ENCODE results near the gene CCDC85A. TPM values are rescaled to one million over a fixed set of nuclear protein-coding genes. Genes with fewer than 3 reads are reported as not detected.

The CCDC85A gene
- total RNA-seq, 1 donor from 2014 or later: 0.15 TPM

DNA sequence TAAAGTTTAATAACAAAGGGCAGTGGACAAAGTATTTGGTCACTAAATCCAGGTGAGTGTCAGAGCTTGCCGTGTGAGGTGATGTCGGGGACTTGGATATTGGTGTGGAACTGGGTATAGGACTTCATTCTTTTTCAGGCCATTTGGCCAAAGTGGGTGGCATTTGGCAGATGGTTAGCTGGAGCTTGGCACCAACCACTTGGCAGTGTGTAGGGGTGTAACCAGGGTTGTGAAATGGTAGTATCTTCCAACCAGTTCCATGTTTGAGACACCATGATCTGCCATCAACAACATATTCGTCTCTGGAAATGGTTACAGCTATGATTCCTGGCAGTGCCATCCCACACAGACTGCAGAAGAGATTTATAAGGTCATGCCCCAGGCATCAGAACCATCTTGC is 113.9 kb downstream of the CCDC85A start:
- no peak for DNase-seq (ENCODE audit: low read depth)

DNA sequence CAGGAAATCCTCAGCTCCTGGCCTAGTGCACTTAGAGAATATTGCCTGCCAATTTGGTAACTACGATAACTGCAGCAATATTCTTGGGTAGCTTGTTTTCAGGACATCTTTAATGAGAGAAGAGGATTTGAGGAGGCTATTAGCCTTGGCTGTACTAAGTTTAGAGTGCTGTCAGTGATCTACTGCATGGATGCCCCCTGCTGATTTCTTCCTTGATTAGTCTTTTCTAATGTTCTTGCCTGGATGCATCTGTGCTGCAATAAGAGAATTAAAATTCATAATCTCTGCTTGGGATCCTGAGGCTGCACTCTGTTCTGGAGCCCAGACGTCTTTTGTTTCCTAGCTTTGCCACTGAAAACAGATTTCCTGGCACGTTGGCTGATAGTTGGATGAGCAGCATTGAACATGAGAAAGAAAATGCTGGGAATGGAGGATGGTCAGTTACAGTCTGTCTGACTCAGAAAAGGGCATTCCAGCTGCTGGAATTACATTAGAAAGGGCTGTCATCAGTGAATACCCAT is 115.4 kb downstream of the CCDC85A start:
- DNase-seq (ENCODE audit: low read depth): no peak

DNA sequence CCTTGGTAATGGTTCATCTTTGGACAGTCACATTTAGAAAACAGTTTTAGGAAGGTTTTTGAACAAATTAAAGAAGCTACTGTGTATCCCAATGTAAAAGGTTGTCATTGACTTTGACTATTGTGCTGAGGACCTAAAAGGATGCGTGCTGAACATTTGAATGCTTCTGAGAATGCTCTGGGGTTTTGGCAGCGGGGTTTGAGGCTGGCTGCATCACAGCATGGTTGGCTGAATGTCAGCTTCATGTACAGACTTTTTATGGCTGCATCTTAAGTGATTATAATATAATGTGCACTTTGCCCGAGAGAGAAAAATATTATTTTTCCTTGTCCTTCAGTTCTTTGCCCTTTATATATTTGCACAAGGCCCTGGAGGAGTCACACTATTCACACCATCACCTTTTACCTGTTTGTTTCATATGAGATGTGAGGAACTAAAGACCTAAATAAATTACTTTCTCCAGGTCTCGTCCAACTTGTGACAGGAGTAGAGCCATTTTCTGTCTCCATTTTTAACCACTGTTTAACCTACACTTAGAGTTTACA is 125.9 kb downstream of the CCDC85A start:
- DNase-seq (ENCODE audit: low read depth): no peak

DNA sequence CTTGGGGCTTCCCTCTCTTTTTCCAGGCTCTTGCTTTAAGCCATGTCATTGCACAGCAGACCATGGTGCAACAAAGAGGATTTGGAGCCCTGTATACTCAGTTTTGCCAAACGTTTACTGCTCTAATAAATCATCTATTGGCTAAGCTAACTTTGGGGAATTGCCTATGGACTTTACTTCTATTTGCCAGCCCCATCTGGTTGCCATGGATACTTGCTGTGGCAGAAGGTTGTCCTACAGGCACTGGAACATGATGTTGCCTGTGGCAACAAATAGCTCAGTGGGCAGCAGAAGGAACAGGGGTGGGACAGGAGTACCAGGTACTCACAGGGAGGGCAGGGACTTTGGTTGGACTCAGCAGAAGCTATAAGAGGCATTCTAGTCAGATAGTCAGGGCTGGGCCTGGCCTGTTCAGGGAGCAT is 129.7 kb downstream of the CCDC85A start:
- DNase-seq (ENCODE audit: low read depth): peak; percentile 4

DNA sequence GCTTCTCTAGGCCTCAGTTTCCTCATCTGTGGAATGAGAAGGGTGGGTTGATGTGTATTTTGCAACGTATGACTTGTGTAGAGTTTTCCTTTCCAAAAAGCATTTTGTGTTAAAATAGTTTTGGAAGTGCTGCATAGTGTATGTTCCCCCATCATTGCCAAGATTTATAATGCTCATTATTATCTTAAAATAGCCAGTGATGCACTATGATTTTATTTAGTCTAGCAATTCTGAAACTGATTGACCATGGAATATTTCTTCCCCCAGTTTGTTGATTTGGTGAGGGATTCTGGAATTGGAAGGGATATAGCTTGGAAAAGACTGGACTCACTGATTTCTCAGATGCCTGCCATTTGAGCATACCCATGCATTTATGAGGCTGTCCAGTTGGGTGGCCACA is 130.6 kb downstream of the CCDC85A start:
- DNase-seq (ENCODE audit: low read depth): no peak

DNA sequence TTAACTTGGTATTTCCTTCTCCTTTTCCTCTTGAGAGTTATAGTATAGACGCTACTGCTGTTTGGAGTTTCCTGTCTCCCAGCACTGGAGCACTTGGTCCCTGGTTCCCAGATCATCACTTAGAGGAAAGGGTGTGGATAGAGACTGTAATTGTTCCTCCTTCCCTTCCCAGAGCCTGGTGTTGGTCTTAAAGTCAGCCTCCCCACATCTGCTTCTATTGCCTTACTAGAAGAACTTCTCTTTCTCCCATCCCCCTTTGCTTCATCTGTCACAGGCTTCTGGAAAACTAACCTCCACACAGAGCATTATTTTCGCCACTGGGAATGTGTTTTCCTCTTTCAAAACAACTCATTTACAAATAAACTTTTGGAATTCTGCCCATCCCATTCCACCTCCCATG is 131.0 kb downstream of the CCDC85A start:
- no peak for DNase-seq (ENCODE audit: low read depth)

DNA sequence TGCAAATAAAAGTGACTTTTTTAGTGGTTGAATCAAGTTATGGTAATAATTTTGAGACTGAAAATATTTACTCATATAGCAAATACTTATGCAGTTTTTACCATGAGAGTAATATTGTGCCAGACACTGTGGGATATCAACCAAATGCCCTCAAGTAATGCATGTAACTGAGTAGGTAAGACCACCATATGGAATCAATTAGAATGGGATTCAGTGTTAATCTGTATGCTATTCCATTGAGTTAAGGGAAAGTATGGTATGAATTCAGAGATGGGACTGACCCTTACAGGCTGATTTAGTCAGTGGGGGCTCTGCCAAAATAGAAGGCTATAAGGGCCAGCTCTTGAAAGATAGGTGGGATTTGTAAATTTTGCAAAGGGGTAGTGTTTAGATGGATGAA is 131.6 kb downstream of the CCDC85A start:
- DNase-seq (ENCODE audit: low read depth): no peak

DNA sequence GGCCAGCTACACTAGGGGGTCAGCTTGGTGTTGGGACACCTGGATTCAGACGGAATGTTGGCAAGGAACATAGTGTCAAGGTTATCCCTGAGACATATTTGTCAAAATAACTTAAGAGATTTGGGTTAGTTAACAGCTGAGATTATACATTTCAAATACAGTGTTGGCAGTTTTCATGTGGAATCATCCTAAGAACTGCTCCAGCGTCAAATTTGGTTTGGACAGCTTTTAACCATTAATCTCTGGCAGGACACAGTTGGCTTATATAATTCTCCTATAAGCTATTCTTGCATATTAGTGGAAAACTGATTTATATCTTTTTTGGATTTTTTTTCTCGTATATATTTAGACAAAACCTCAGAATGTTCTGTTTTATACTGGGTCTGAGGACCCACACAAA is 132.2 kb downstream of the CCDC85A start:
- no peak for DNase-seq (ENCODE audit: low read depth)

DNA sequence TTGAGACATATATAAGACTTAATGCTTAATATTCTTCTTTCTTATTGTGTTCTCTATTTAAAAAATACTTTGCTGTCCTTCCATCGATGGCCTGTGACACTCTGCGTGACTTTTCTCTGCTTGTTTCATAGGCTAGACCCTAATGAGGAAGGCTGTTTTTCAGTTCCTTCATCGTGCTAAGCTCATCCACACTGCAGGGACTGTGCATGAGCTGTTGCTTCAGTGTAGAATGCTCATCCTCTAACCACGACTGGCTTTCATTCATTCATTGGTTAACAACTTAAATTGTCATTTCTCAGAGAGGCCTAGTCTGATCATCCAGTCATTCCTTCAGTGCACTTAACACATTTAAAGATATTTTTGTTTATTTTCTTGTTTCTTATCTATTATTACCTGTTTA is 134.4 kb downstream of the CCDC85A start:
- no peak for DNase-seq (ENCODE audit: low read depth)

DNA sequence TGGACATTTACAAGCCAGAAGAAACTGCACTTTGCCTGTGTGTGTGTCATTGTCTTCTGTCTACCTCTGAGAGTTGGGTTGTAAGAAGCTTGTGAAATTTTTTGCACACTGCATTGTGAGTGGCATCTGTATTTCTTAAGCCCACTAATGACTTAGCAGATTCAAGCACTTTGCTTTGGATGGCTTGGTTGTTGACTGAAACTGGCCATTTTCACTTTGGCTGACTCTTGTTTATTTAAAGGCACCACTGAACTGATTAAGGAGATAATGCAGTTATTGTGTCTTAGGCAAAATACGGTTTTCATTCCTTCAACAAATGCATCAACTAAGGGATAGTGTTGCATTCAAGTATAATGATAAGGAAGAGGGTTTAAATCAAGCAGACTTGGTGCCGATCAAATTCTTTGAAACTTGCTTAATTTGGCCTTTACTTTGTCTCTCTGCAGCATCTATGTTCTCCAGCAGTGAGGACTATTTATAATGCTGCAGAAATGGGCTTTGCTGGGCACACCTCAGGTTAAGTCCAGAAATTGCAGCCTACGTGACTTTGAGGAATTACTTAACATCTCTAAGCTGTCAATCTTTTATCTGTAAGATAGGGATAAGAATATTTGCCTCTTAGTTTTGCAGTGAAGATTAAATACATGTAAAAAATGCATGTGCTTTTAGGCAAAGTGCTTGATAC is 142.0 kb downstream of the CCDC85A start:
- no peak for DNase-seq (ENCODE audit: low read depth)

DNA sequence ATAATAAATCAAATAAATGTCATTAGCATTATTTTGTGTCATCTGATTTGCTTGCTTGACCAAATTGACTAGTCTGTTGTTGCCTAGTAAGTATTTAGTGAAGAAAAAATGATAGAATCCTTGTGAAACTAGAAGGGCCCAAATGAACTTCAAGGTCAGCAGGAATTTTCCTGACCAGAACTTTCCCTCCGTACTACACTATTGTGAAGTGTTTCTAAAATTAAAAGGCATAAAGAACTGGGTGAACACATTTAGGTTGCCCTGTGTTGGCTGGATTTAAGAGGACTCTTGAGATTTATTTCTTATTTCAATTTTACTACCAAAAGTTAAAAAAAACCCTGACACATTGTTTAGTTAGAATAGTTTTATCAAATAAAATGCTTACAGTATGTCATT is 142.6 kb downstream of the CCDC85A start:
- no peak for DNase-seq (ENCODE audit: low read depth)

DNA sequence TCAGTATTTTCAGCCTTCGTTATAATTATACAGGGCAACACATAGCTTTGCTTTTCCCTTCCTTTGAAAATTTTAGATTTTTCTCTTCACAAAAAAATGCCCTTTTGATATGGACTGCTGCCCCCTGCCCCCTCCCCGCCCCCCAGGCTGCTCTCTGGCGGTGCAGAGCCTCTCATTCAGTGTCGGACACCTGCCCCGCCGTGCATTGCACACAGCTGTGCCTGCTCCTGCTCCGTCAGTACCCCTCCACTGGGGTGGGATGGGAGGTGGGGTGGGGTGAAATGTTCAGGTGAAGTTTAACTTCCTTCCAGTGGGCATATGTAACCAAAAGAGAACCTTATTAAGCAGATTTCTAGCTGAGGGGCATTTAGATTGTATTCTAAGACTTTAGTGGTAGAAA is 148.0 kb downstream of the CCDC85A start:
- DNase-seq (ENCODE audit: low read depth): no peak

DNA sequence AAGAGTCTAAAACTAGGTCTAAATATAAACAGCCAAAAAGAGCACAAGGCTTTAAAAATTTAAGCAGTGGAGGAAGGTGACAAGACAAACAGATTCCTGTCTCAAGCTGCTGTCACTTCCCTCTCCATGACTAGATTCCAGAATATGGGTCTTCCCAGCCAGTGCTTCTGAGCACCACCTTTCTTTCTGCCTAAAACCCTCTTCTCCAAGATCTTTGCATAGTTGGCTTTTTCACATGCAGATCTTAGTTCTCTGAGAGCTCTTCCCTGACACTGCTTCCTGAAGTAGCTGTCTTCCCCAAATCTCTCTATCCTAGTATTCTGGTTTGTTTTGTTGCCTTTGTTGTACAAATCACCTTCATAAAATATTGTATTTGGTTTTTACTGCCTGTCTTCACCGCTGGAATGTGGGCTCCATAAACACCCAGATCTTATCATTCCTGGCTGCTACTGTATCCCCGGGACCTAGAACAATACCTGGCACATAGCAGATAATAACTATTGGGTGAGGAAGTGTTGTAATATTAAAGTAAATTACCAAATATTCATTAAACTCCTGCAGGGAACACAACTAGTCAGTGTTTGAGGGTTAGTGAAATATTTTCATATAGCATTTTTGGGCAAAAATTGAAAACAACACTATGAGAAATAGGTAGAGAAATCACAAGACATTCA is 150.2 kb downstream of the CCDC85A start:
- DNase-seq (ENCODE audit: low read depth): no peak

DNA sequence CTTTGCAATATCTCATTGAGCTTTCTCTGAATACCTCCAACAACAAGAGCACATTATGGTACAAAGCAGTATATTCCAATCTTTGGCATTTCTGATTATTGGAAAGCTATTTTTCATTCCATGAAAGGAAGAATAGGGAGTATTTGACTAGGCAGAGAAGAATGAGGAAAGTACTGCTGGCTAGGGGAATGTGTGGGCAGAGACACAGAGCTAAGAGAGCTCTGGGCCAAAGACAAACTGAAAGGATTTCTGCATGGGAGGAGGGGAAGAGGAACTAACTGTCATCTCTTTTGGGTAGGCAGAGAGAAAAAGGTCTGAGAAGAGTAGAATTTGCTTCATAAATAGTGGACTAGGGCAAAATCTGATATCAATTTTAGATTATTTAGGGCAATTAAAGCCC is 150.8 kb downstream of the CCDC85A start:
- peak; percentile 12 for DNase-seq (ENCODE audit: low read depth)

DNA sequence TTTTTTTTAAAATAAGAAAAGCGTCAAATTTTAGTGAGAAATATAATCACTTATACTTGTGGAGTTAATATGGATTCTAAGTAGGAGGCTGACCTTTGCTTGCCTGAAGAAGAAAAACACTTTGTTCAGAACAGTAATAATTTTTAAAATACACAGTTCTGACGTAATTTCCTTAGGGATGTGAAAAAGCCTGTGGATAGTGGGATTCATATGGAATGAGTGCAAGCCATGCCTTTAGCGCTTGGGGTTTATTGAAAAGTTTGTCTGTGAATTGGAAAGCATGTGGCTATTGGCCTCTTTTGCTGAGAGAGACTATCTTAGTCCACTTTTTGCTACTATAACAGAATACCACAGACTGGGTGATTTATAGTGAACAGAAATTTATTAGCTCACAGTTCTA is 151.3 kb downstream of the CCDC85A start:
- DNase-seq (ENCODE audit: low read depth): no peak

DNA sequence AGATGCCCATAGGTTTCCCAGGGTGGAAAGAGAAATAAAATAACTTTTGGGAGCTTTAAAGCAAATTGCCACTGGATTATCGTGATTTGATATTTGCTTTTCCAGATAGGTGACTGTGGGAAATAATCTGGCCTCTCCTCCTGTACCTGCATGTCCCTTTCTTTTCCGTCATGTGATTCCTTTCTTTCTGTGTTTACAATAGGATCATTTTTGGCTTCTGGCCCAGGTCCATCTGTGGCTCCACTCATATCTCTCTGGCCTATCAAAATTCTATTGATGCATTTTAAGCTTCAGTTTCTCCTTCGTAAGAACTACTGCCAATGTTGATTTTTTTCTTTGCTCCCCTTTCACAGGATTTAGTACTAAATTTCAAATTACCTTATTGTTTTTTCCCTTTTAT is 153.6 kb downstream of the CCDC85A start:
- no peak for DNase-seq (ENCODE audit: low read depth)

DNA sequence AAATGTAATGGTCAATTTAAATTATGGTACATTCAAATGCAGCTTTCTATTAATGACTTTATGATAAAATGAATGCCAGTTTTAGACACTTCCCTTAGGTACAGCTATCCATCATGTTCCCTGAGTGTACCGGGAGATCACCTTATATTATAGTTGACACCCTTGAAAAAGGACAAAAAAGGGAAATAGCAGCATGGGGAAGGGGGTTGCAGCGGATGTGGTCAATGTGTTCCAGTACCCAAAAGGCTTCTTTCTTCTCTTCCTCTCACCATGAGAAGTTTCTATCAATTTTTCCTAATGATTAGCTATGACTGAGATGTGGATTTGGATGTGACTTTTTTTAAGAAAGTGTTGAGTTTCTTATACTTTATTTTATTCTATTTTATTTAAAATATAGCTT is 154.4 kb downstream of the CCDC85A start:
- DNase-seq (ENCODE audit: low read depth): no peak

DNA sequence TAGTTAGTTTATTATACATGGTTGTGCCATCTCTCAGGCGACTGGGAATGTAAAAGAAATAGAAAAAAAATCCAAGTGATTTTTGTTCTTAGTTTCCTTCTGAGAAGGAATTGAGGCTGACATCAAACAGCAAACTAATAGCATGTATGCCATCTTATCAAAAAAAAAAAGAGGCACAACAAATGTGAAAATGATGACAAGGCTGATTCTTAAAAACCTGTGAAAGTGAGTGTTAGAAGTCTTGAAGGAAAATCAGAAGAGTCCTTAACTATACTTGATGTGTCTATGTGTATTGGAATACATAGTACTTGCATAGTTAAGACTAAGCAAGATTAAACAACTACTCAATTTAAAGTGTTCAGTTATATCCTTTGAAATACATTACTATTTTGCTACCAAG is 161.0 kb downstream of the CCDC85A start:
- DNase-seq (ENCODE audit: low read depth): no peak

DNA sequence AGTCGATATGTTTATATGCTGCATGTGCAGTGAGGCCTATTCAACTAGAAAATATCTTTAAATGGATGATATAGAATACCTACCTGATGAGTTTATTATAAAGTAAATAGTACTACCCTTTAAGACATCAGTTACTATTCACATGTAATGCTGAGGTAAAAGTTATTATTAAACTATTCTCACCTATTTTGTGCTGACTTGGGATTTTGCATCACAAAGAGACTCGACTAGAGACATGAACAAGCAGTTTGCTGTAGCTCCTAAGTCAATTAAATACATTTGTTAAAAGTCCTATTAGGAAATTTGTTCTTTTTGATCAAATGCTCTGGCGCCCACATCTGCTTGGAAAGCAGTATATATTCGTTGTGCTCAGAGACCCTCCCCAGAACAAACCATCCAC is 164.1 kb downstream of the CCDC85A start:
- no peak for DNase-seq (ENCODE audit: low read depth)

DNA sequence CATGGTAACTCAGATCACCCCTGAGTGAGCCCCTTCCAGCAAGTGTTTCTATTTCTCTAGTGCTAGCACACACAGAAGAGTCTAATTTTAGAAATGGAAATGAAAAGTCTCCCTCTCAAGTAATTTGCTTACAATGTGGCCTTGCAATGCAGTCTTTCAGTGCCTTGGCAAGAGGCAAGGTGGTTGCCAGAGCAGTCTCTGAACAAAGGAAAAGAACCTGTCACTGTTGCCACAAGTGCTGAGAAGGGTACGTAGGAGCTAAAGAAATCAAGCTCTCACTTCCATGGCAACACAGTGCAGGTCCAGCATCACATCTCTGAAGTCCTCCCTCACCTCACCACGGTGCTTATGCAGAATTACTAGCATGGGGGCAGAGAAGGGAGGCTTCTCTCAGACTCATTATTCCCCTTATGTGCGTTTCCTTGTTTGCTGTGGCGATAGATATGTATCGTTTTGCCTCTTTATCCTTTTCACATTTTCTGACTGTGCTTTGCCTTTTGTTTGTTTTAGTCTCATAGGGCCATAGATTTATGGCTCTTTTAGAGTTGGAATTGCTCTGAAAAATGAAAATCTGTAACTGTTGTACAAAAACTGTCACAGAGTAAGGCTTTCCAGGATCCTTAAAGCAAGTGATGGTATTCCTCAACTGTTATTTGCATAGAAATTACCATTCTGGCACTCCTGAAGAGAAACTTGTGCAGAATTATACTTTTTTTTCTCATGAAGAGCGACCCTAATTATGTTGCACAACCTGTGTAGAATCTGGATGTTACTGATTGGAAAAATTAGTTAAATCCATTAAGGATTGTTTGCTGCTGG is 164.8 kb downstream of the CCDC85A start:
- no peak for DNase-seq (ENCODE audit: low read depth)

DNA sequence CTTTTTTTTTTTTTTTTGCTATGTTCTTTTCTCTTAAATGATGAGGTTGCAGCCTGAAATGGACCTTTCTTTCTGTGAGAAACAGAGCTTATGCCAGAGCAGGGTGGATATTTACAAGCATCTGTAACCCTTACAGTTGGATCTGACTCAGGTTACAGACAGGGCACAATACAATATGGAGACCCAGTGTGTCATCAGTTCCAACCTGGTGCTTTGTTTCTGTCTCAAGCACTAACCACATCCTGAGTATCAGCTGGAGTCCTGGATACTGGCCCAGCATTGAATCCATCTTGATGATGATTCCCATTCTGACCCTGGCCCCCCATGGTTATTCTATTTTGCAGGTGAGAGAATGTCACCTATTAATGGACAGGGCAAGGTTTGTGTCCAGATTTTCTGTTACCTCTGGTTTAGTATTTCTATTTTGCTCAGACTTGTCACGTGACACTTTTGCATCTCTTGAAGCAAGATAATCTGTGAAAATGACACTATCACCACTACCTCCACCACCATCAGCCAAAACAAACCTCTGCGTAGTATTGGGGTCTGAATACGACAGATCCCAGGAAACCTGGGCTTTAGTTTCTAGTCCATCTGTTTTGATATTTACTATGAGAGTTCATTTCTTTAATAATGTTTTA is 174.0 kb downstream of the CCDC85A start:
- DNase-seq (ENCODE audit: low read depth): peak; percentile 45

DNA sequence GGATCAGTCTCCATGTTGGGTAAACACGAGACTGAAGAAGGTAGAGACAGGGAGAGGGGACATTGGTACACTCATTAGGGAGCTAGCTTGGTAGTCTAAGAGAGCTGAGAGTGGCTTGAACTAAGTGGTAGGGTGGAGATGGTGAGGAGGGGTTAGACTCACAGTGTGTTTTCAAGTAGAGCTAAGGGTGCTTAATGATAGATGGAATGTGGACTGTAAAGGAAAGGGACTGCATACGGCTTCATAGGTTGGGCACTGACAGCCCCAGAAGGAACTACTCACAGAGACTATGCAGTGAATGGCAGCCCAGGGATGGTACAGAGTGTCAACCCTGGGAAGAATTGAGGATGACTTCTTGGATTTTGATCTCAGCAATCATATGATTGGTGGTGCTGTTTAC is 178.1 kb downstream of the CCDC85A start:
- DNase-seq (ENCODE audit: low read depth): no peak

Data from renal cortical epithelial cell (primary cell).